Measurements from ENCODE around the gene PERP. TPM values are rescaled to one million over a fixed set of nuclear protein-coding genes. Genes with fewer than 3 reads are reported as not detected.

The PERP gene
- total RNA-seq, 1 experiment from 2014 or later = 103 TPM

- TF ChIP-seq CTCF (IDR thresholded peaks at IDR 0.05; ENCODE audit: unreplicated experiment) = peak; percentile 37
- Mint-ChIP-seq H3K36me3 (ENCODE audit: insufficient read depth, unreplicated experiment) (no peaks in the 10 kb centered on the region), H3K27ac (ENCODE audit: unreplicated experiment) (no peak overlapping the region), H3K4me3 (ENCODE audit: low read depth, unreplicated experiment) (no peak overlapping the region), H3K27me3 (ENCODE audit: unreplicated experiment) (no peaks in the 10 kb centered on the region), H3K4me1 (ENCODE audit: low read depth, unreplicated experiment) (peaks cover 6% of the 10 kb centered on the region), H3K9me3 (ENCODE audit: low read depth, unreplicated experiment) (peaks cover 3% of the 10 kb centered on the region)
- intact Hi-C loops (cut with micrococcal nuclease; ENCODE audit: unreplicated experiment) = loop anchor here (2.0 kb wide), 2 partner anchors 171 to 291 kb away; no protein-coding TSS in a partner anchor
- no TSS peak for BruUV-seq (replicated peaks)
- CTCF ChIA-PET = interaction anchor here (0.7 to 1.9 kb wide), 6 partner anchors 13 to 307 kb away, joined by 3 to 10 read pairs (median 4); no protein-coding TSS in a partner anchor
- DNase-seq = peak; percentile 28
Observed at GRCh38 chr6:138115877-138116660, 8.8 kb upstream of the PERP start.

GRCh38 chr6:138115201-138115600 lies 8.0 kb upstream of the PERP start:
- Mint-ChIP-seq H3K36me3 (ENCODE audit: insufficient read depth, unreplicated experiment) (no peaks in the 10 kb centered on the region), H3K4me1 (ENCODE audit: low read depth, unreplicated experiment) (peaks cover 6% of the 10 kb centered on the region), H3K9me3 (ENCODE audit: low read depth, unreplicated experiment) (peaks cover 3% of the 10 kb centered on the region), H3K4me3 (ENCODE audit: low read depth, unreplicated experiment) (no peak overlapping the region), H3K27me3 (ENCODE audit: unreplicated experiment) (no peaks in the 10 kb centered on the region), H3K27ac (ENCODE audit: unreplicated experiment) (no peak overlapping the region)
- no peak for DNase-seq
- CTCF ChIA-PET = interaction anchor here (1.3 to 1.9 kb wide), 2 partner anchors 96 to 172 kb away, joined by 4 to 10 read pairs; no protein-coding TSS in a partner anchor
- no TSS peak for BruUV-seq (replicated peaks)
- TF ChIP-seq CTCF (IDR thresholded peaks at IDR 0.05; ENCODE audit: unreplicated experiment) = no peak
- intact Hi-C loops (cut with micrococcal nuclease; ENCODE audit: unreplicated experiment) = no loop called here

GRCh38 chr6:138113588-138114210 lies 6.5 kb upstream of the PERP start:
- no peak overlapping the region for H3K27ac Mint-ChIP-seq (ENCODE audit: unreplicated experiment)
- H3K4me3 Mint-ChIP-seq (ENCODE audit: low read depth, unreplicated experiment) = no peak overlapping the region
- peaks cover 4% of the 10 kb centered on the region for H3K36me3 Mint-ChIP-seq (ENCODE audit: insufficient read depth, unreplicated experiment)
- CTCF ChIA-PET = interaction anchor here (0.7 kb wide), 4 partner anchors 107 to 216 kb away, joined by 3 to 8 read pairs (median 4); no protein-coding TSS in a partner anchor
- intact Hi-C loops (cut with micrococcal nuclease; ENCODE audit: unreplicated experiment) = no loop called here
- H3K27me3 Mint-ChIP-seq (ENCODE audit: unreplicated experiment) = no peaks in the 10 kb centered on the region
- BruUV-seq (replicated peaks) = no TSS peak
- DNase-seq = no peak
- no peaks in the 10 kb centered on the region for H3K9me3 Mint-ChIP-seq (ENCODE audit: low read depth, unreplicated experiment)
- no peak for TF ChIP-seq CTCF (IDR thresholded peaks at IDR 0.05; ENCODE audit: unreplicated experiment)
- H3K4me1 Mint-ChIP-seq (ENCODE audit: low read depth, unreplicated experiment) = peaks cover 13% of the 10 kb centered on the region

GRCh38 chr6:138110229-138110628 lies 3.0 kb upstream of the PERP start:
- CTCF ChIA-PET = no interaction called here
- no peak for DNase-seq
- intact Hi-C loops (cut with micrococcal nuclease; ENCODE audit: unreplicated experiment) = no loop called here
- Mint-ChIP-seq H3K27me3 (ENCODE audit: unreplicated experiment) (no peaks in the 10 kb centered on the region), H3K36me3 (ENCODE audit: insufficient read depth, unreplicated experiment) (peaks cover 35% of the 10 kb centered on the region), H3K4me1 (ENCODE audit: low read depth, unreplicated experiment) (peaks cover 15% of the 10 kb centered on the region), H3K4me3 (ENCODE audit: low read depth, unreplicated experiment) (no peak overlapping the region), H3K27ac (ENCODE audit: unreplicated experiment) (no peak overlapping the region), H3K9me3 (ENCODE audit: low read depth, unreplicated experiment) (no peaks in the 10 kb centered on the region)
- TF ChIP-seq CTCF (IDR thresholded peaks at IDR 0.05; ENCODE audit: unreplicated experiment) = no peak
- no TSS peak for BruUV-seq (replicated peaks)
